Stimulated activated CD8-positive, alpha-beta memory T cell treated with anti-CD3 and anti-CD28 coated beads, Interleukin-15, amount 100 ng/mL, for 24 hours (primary cell): Measurements from ENCODE around the gene MDH1.
"Not testable (repeated sequence)": the region's sequence is repeated elsewhere in the genome, so short reads cannot be mapped to it uniquely, and the experiment has no call there.

Source experiments
- DNase-seq: peaks from one replicate; pipeline ENCODE4 v3.0.0-alpha.2; 2020; ENCODE audit warnings: low read depth

The MDH1 gene

GRCh38 chr2:63588385-63589147, at the start of gene MDH1, which contains the start of gene WDPCP:
MDH1 (plus strand) TSS chr2:63588963; CDS start chr2:63589044, 81 bp downstream.
WDPCP (minus strand) TSS chr2:63588477; CDS start chr2:63588271, 206 bp downstream.
- peak; percentile 64 for DNase-seq

DNA sequence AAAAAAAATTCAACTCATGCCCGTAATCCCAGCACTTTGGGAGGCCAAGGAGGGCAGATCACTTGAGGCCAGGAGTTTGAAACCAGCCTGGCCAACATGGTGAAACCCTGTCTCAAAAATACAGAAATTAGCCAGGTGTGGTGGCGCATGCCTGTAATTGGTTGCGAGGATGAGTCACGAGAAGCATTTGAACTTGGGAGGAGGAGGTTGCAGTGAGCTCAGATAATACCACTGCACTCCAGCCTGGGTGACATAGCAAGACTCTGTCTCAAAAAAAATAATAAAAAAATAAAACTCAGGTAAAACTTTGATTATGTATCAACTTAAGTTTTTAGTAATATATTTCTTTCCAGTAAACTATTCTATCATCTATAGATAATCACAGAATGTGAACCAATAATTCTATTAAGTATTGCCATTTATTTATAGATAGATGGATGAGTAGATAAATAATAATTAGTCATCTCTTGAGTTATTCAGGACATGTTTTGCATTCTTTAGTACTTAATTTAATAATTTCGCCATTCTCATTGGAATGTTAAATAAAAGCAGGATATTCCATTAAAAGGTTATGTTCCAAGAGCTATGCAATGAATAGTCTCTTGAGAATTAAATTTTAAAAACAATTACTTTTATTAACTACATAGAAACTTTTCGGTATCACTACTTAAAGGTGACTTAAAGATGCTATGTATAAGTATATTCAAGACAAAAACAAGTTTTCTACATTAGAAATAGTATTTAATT, 49.2 kb upstream of the MDH1 start:
- no peak for DNase-seq

DNA sequence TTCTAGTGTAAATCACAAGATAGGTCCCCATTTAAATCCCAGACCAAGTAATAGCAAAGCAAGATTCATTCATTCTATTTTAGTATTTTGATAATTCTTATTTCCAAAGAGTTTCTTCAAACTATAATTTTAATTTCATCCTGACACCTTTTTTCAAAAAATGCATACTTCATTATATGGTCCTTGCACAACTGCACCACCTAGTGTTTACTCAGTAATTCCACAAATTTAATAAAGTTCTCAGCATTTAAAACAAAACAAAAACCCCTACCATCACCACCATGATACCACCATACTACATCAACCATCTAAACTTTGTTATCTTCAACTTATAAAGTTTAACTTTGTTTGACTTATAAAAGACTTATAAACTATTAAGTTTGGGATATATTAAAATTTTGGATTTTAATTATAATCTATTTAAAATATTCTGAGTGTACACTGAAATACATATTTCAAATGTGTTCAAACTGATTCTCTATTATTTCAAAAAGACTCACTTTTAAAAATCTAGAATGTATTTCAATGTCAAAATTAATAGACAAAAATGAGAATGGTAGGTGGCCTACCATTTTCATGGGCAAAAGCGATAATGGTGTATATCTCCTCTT, 44.6 kb upstream of the MDH1 start:
- no peak for DNase-seq

DNA sequence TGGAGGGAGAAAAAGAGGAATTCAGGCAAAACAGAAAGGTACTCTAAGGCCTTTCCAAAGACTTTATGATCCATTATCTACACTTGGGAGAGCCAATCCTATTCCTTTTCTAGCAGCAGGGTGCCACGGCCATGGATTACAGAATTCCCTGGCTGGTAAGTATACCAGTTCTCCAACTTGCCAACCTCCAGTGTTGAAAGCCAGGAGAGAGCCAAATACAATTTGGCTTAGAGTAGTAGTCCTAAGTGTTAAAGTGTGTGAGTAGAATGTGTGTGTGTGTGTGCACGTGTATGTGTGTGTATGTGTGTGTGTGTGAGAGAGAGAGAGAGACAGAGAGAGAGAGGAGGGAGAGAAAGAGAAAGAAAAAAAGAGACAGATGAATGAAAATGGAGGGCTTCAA, 43.7 kb upstream of the MDH1 start:
- DNase-seq: no peak

- DNase-seq: no peak
These were observed 35.7 kb upstream of the MDH1 start for GRCh38 chr2:63553049-63553448.

GRCh38 chr2:63555299-63555698, 33.5 kb upstream of the MDH1 start:
- no peak for DNase-seq

GRCh38 chr2:63555931-63556330, 32.8 kb upstream of the MDH1 start:
- no peak for DNase-seq

DNA sequence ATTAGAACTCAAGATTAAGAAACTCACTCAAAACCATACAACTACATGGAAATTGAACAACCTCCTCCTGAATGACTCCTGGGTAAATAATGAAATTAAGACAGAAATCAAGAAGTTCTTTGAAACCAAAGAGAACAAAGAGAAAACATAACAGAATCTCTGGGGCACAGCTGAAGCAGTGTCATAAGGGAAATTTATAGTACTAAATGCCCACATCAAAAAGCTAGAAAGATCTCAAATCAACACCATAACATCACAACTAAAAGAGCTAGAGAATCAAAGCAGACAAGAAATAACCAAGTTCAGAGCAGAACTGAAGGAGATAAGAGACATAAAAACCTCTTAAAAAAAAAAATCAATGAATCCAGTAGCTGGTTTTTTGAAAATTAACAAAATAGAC, 30.9 kb upstream of the MDH1 start:
- DNase-seq: not testable (repeated sequence)

- not testable (repeated sequence) for DNase-seq
These were observed 29.8 kb upstream of the MDH1 start for GRCh38 chr2:63558922-63559321.

GRCh38 chr2:63562751-63563150, 26.0 kb upstream of the MDH1 start:
- no peak for DNase-seq

DNA sequence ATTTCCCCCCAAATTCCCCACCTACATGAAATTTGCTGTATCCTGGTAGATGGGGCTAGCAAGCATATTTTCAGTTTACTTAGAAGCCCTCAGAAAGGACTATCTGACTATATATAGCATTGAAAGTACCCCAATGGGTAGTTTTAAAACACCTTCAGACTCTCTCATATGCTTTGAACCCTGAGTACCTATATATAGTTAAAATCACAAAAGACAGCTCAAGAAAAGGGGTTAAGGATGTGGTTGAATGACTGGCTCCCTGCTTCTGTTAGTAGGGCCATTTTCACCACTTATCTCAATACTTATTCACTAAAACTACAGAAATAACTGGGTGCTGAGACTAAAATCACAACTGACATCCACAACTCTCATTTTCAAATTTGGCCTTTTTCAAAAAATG, 19.0 kb upstream of the MDH1 start:
- no peak for DNase-seq

DNA sequence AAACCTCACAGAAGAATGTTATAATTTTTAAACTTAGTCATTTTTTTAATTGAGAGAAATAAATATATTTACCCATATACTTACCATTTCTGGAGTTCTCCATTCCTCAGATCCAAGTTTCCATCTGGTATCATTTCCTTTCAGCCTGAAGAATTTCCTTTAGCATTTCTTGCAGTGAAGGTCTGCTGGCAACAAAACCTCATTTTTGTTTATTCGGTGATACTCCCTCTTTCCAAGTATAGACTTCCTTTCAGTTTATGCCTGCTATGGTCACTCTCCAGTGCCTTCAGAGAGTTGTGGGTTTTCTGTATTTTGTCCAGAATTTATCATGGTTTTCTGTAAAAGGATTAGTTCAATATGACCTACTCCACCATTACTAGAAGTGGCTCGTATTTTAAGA, 17.5 kb upstream of the MDH1 start:
- no peak for DNase-seq

- DNase-seq: no peak
These were observed 16.8 kb upstream of the MDH1 start for GRCh38 chr2:63572001-63572400.

- DNase-seq: not testable (repeated sequence)
These were observed 15.7 kb upstream of the MDH1 start for GRCh38 chr2:63573026-63573425.

DNA sequence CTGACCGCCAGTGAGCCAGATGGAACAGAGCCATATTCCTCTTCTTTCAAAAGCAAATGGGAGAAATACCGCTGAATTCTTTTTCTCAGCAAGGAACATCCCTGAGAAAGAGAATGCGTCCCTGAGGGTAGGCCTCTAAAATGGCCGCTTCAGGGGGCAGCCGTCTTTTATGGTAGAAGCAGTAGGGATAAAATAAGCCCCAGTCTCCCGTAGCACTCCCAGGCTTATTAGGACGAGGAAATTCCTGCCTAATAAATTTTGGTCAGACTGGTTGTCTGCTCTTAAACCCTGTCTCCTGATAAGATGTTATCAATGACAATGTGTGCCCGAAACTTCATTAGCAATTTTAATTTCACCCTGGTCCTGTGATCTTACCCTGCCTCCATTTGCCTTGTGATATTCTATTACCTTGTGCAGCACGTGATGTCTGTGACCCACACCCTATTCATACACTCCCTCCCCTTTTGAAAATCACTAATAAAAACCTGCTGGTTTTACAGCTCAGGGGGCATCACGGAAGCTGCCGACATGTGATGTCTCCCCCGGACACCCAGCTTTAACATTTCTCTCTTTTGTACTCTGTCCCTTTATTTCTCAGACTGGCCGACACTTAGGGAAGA, 14.9 kb upstream of the MDH1 start:
- DNase-seq: not testable (repeated sequence)

- DNase-seq: no peak
These were observed 12.2 kb upstream of the MDH1 start for GRCh38 chr2:63576546-63576945.

DNA sequence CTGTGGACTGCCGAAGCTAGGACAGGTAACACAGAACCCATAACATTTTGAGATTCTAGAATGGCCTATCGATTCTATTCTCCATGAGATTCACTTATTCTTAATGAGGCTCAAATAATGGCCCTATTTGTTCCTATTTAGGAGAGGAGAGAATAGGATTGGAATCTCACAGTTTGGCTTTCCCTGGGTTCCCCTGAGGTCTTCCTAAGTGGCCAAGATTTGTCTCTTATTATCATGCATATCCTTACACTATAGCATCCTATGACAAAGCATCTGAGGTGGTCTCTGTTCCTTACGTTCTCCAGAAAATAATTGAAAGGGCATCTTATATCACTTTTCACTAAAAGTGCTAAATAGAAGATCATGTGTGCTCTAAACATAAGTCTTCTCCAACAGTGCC, 10.0 kb upstream of the MDH1 start:
- DNase-seq: no peak

DNA sequence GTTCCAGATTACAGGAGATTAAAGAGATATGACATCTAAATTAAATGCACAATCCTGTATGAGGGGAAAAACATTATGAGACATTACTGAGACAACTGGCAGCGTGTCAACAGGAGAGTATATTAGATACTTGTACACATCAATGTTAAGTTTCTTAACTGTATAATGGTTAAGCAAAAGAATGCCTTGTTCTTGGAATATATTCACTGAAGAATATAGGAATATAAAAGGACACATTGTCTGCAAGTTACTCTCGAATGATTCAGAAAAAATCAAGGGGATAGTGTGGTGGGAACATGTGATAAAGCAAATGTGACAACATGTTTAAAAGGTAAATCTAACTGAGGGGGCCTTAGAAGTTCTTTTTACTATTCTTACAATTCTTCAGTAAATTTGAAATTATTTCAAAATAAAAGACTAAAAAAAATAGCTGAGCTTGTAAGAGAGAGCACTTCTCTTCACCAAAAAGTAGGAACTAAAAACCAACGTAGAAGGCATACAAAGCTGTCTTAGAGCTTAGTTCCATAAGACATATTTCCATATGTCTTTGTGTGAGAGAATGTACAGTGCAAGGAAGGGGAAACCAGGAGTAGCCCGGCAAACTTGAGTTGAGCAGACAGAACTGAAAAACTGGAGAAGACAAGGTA, 8.0 kb upstream of the MDH1 start:
- no peak for DNase-seq

- no peak for DNase-seq
These were observed 7.3 kb upstream of the MDH1 start for GRCh38 chr2:63581298-63581961.

DNA sequence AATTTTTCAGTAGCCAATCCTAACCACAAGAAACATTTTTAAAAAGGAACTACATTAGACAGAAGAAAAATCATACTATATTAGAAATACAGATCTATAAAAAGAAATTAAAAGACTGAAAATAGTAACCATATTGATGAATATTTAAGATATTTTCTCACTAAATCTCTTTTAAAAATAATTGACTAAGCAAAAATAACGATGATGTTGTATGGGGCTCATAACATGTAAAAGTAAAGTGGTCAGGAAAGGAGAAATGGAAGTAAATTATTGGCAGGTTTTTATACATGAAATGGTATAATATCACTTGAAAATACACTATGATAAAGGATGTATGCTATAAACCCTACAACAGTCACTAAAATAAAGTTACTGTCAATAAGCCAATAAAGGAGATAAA, 5.9 kb upstream of the MDH1 start:
- no peak for DNase-seq

GRCh38 chr2:63587814-63588384, 864 bp upstream of the MDH1 start:
- no peak for DNase-seq
